PC-9 (cell line): ENCODE results near the gene CFAP119. TPM values are rescaled to one million over a fixed set of nuclear protein-coding genes. Genes with fewer than 3 reads are reported as not detected.

Source experiments
- BruUV-seq: library from RNA; stranded (reverse); fragments of 400-500 nt; replicated peaks from 2 replicates; lab custom pipeline; 2021; lab: Mats Ljungman, UMichigan
- CTCF ChIA-PET: fragments of 300-600 bp; sonication (Branson Sonifier 250); formaldehyde crosslinking; loops from one replicate; lab custom pipeline; 2022; ENCODE audit warnings: antibody characterized with exemption; lab: Charles Lee
- POLR2A ChIA-PET: fragments of 300-600 bp; sonication (Branson Sonifier 250); formaldehyde crosslinking; loops from one replicate; lab custom pipeline; 2022; ENCODE audit warnings: antibody characterized with exemption; ENCODE audit not compliant: unreplicated experiment; lab: Charles Lee
- DNase-seq, 2 experiments: peaks; one replicate each; pipeline versions ENCODE4 v3.0.0 to v3.0.0-alpha.2; 2015 to 2022; ENCODE audit warnings: mixed read lengths in 1 of 2
- H2AFZ ChIP-seq: fragments of 200-600 bp; sonication (generic); 2 replicates; pipeline ENCODE4 v1.8.1; 2017; ENCODE audit warnings: antibody characterized with exemption
- H3F3A ChIP-seq: fragments of 200-600 bp; sonication (generic); 2 replicates; pipeline ENCODE4 v1.8.1; 2017; ENCODE audit warnings: antibody characterized with exemption, mild to moderate bottlenecking, low read depth; ENCODE audit not compliant: insufficient read depth
- H3K27ac ChIP-seq: fragments of 200-600 bp; sonication (generic); 2 replicates; pipeline ENCODE4 v1.6.1; 2016; ENCODE audit warnings: mixed run types
- H3K27me3 ChIP-seq: fragments of 200-600 bp; sonication (generic); 2 replicates; pipeline ENCODE4 v1.6.1; 2016; ENCODE audit warnings: low read depth, mixed run types; ENCODE audit not compliant: insufficient read depth
- H3K36me3 ChIP-seq: fragments of 200-600 bp; sonication (generic); 2 replicates; pipeline ENCODE4 v1.6.1; 2016; ENCODE audit warnings: low read depth, mixed run types
- H3K4me1 ChIP-seq: fragments of 200-600 bp; sonication (generic); replicated peaks from 2 replicates; pipeline ENCODE4 v1.6.1; 2016; ENCODE audit warnings: mixed run types; ENCODE audit not compliant: insufficient read depth
- H3K4me2 ChIP-seq: fragments of 200-600 bp; sonication (generic); 2 replicates; pipeline ENCODE4 v1.6.1; 2017; ENCODE audit warnings: mixed run types
- H3K4me3 ChIP-seq: fragments of 200-600 bp; sonication (generic); 2 replicates; pipeline ENCODE4 v1.6.1; 2016; ENCODE audit warnings: mixed run types
- H3K79me2 ChIP-seq: fragments of 200-600 bp; sonication (generic); 2 replicates; pipeline ENCODE4 v1.6.1; 2017; ENCODE audit warnings: low read depth, mixed run types
- H3K9me2 ChIP-seq: fragments of 200-600 bp; sonication (generic); 2 replicates; pipeline ENCODE4 v1.8.1; 2017; ENCODE audit warnings: mild to moderate bottlenecking; ENCODE audit not compliant: insufficient read depth
- H3K9me3 ChIP-seq: fragments of 200-600 bp; sonication (generic); 2 replicates; pipeline ENCODE4 v1.8.1; 2016; ENCODE audit warnings: low read depth; ENCODE audit not compliant: insufficient read depth
- H4K20me1 ChIP-seq: fragments of 200-600 bp; sonication (generic); 2 replicates; pipeline ENCODE4 v1.8.1; 2017; ENCODE audit not compliant: insufficient read depth
- EZH2 ChIP-seq: fragments of 200-600 bp; sonication (generic); IDR thresholded peaks from 2 replicates; pipeline ENCODE4 v1.8.0; 2017; ENCODE audit warnings: antibody characterized with exemption, low read depth
- intact Hi-C: fragments of 100-400 bp; cut with micrococcal nuclease; formaldehyde crosslinking; loops from one replicate; pipeline ENCODE4 v1.10.0; 2022; ENCODE audit not compliant: unreplicated experiment
- total RNA-seq: library from RNA; stranded (reverse); gene quantifications from 2 replicates; pipeline ENCODE4 v1.2.3, GENCODE V29; 2021
- TF ChIP-seq, protein P1 (sequence below): fragments of 200-600 bp; sonication (generic); conservative IDR thresholded peaks from 2 replicates; pipeline ENCODE4 v1.6.1; 2017; ENCODE audit warnings: mixed run types, antibody characterized with exemption, mild to moderate bottlenecking, moderate library complexity

CFAP119 gene
- total RNA-seq, 1 experiment from 2014 or later = 19.9 TPM

- Histone ChIP-seq H3F3A (peaks cover 56% of the 10 kb centered on the region), H4K20me1 (0 out of 2 replicates have a peak, but pooled peaks cover 12% of the 10 kb centered on the region), H3K4me2 (peak overlapping the region; percentile 75; the same call in 1 of the 2 replicates), H3K9me2 (no peaks in the 10 kb centered on the region), H2AFZ (no peak overlapping the region), H3K27ac (peak overlapping the region; percentile 53; the same call in 1 of the 2 replicates), H3K4me1 (peaks cover 22% of the 10 kb centered on the region), H3K79me2 (peaks cover 36% of the 10 kb centered on the region), H3K36me3 (peaks cover 42% of the 10 kb centered on the region), H3K4me3 (no peak overlapping the region), H3K9me3 (no peaks in the 10 kb centered on the region), H3K27me3 (no peaks in the 10 kb centered on the region)
- ChIA-PET CTCF (no interaction called here), POLR2A (interaction anchor here (0.6 kb wide), 1 partner anchor 188 kb away, joined by 7 read pairs; the partner anchor contains the start of gene ZNF764)
- DNase-seq = no peak
- TF ChIP-seq EZH2 = no peak
- intact Hi-C loops = no loop called here
- no TSS peak for BruUV-seq
Measured at GRCh38 chr16:30746638-30747175, 15.2 kb downstream of the CFAP119 start.

- H3K4me3 ChIP-seq = no peak overlapping the region
- no peak for DNase-seq
- TF ChIP-seq EZH2 = no peak
- TF ChIP-seq, protein P1, sequence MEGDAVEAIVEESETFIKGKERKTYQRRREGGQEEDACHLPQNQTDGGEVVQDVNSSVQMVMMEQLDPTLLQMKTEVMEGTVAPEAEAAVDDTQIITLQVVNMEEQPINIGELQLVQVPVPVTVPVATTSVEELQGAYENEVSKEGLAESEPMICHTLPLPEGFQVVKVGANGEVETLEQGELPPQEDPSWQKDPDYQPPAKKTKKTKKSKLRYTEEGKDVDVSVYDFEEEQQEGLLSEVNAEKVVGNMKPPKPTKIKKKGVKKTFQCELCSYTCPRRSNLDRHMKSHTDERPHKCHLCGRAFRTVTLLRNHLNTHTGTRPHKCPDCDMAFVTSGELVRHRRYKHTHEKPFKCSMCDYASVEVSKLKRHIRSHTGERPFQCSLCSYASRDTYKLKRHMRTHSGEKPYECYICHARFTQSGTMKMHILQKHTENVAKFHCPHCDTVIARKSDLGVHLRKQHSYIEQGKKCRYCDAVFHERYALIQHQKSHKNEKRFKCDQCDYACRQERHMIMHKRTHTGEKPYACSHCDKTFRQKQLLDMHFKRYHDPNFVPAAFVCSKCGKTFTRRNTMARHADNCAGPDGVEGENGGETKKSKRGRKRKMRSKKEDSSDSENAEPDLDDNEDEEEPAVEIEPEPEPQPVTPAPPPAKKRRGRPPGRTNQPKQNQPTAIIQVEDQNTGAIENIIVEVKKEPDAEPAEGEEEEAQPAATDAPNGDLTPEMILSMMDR = no peak
- H3K79me2 ChIP-seq = peaks cover 36% of the 10 kb centered on the region
- peaks cover 68% of the 10 kb centered on the region for H3F3A ChIP-seq
- no peak overlapping the region for H3K4me2 ChIP-seq
- H3K36me3 ChIP-seq = peaks cover 37% of the 10 kb centered on the region
- 0 out of 2 replicates have a peak overlapping the region, but pooled peaks have one; percentile 3 for H3K27ac ChIP-seq
- peaks cover 33% of the 10 kb centered on the region for H3K4me1 ChIP-seq
- ChIA-PET POLR2A (interaction anchor here (0.7 kb wide), 1 partner anchor 40 kb away, joined by 4 read pairs; no protein-coding TSS in a partner anchor), CTCF (interaction anchor here (0.6 kb wide), 1 partner anchor 91 kb away, joined by 5 read pairs; no protein-coding TSS in a partner anchor)
- no peak overlapping the region for H2AFZ ChIP-seq
- 0 out of 2 replicates have a peak, but pooled peaks cover 13% of the 10 kb centered on the region for H4K20me1 ChIP-seq
- no peaks in the 10 kb centered on the region for H3K27me3 ChIP-seq
- no TSS peak for BruUV-seq
- no peaks in the 10 kb centered on the region for H3K9me2 ChIP-seq
- H3K9me3 ChIP-seq = no peaks in the 10 kb centered on the region
- intact Hi-C loops = no loop called here
Measured at GRCh38 chr16:30745082-30745481, 16.8 kb downstream of the CFAP119 start.

- POLR2A ChIA-PET = interaction anchor here (1.0 kb wide), 1 partner anchor 33 kb away, joined by 4 read pairs; no protein-coding TSS in a partner anchor
- no TSS peak for BruUV-seq
- H3F3A ChIP-seq = peaks cover 77% of the 10 kb centered on the region
- H3K9me3 ChIP-seq = no peaks in the 10 kb centered on the region
- H3K4me3 ChIP-seq = no peak overlapping the region
- H3K36me3 ChIP-seq = peaks cover 32% of the 10 kb centered on the region
- CTCF ChIA-PET = no interaction called here
- no peak overlapping the region for H2AFZ ChIP-seq
- TF ChIP-seq, protein P1 = no peak
- no peak for TF ChIP-seq EZH2
- H4K20me1 ChIP-seq = 0 out of 2 replicates have a peak, but pooled peaks cover 22% of the 10 kb centered on the region
- H3K9me2 ChIP-seq = no peaks in the 10 kb centered on the region
- peaks cover 27% of the 10 kb centered on the region for H3K79me2 ChIP-seq
- H3K27me3 ChIP-seq = no peaks in the 10 kb centered on the region
- DNase-seq = no peak
- intact Hi-C loops = loop anchor here (5.0 kb wide), 1 partner anchor 33 kb away; no protein-coding TSS in a partner anchor
- H3K4me2 ChIP-seq = no peak overlapping the region
- H3K27ac ChIP-seq = no peak overlapping the region
- H3K4me1 ChIP-seq = peaks cover 42% of the 10 kb centered on the region
Measured at GRCh38 chr16:30744183-30744582, 17.7 kb downstream of the CFAP119 start.
